GM12875 (cell line): ENCODE data around the gene ANKH.

Source experiments
- H3K4me3 ChIP-seq: one replicate; pipeline ENCODE4 v1.5.1; 2011; ENCODE audit warnings: low read depth, low read length, control low read depth
- CTCF ChIP-seq: IDR thresholded peaks from 2 replicates; pipeline ENCODE4 v1.5.1; 2011; ENCODE audit warnings: low read depth, mild to moderate bottlenecking, control low read depth, inconsistent platforms, low read length, moderate library complexity, borderline replicate concordance; ENCODE audit not compliant: insufficient read depth

ANKH gene

GRCh38 chr5:14745753-14746152 is 125.8 kb downstream of the ANKH start:
- TF ChIP-seq CTCF: no peak
- H3K4me3 ChIP-seq: no peak overlapping the region

DNA sequence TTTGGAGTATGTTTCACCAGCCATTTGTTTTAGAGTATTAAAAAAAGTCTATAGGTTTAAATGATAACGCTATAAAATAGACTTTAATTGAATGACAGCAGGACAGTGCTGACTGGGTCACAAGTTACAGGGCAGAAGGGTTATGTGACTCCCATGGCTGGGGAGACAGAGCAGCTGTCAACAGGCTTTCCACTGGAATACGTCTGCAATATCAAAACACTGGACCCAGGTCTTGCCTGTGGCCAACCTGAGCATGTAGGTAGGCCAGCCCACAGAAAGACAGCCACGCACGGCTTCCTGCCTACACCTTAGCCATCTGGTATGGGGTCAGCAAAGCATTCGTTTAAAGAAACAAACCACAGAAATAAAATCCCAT is 126.4 kb downstream of the ANKH start:
- no peak overlapping the region for H3K4me3 ChIP-seq
- TF ChIP-seq CTCF: no peak

- H3K4me3 ChIP-seq: no peak overlapping the region
- no peak for TF ChIP-seq CTCF
Observed at GRCh38 chr5:14744296-14745187, 127.0 kb downstream of the ANKH start.

DNA sequence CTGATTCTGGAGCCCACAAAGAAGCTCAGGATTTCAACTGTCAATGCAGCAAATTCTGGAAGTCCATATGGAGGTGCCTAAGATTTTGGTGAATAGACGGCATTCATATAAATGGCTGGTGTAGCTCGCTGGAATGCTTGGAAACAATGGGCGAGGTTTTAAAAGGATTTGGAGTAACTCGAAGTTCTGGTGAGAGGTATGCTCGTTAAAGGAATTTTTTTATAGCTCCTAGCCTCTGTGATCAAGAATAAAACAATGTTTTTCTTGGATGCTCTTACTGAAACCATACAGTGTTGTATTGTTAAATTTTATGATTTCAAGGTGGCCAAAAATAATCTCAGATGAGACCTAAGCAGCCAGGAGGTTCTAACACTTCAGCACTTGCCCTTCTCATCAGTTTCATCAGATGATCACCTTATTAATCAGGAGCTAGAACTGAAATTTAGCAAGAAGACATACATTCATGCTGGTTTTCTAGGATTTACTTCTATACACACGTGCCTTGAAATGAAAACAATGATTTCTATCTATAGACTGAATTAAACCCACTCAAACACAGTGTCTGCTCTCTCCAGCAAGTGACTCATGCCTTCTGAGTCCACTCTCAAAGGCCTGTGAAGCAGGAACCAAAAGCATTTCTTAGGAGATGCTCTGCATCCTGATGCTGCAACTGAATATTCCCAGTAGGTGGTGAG is 127.8 kb downstream of the ANKH start:
- no peak overlapping the region for H3K4me3 ChIP-seq
- TF ChIP-seq CTCF: no peak

DNA sequence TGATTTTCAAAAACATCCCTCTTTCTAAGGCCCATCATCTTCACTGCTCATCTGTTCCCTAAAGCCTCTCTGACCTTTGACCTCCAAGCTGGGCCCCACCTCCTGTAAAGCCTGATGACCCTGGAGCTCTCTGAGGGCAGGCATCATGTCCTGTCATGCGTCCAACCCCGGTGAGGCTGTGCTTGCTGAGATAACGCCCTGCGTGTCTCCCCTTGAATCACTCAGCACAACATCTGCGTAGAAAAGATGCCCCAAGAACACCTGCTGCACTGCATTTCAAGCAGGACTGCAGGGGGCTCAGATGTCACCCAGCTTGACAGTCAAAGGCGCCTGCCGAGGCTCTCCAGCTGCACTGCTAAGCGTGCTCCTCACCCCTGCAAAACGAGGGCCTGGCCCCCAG is 129.1 kb downstream of the ANKH start:
- no peak for TF ChIP-seq CTCF

DNA sequence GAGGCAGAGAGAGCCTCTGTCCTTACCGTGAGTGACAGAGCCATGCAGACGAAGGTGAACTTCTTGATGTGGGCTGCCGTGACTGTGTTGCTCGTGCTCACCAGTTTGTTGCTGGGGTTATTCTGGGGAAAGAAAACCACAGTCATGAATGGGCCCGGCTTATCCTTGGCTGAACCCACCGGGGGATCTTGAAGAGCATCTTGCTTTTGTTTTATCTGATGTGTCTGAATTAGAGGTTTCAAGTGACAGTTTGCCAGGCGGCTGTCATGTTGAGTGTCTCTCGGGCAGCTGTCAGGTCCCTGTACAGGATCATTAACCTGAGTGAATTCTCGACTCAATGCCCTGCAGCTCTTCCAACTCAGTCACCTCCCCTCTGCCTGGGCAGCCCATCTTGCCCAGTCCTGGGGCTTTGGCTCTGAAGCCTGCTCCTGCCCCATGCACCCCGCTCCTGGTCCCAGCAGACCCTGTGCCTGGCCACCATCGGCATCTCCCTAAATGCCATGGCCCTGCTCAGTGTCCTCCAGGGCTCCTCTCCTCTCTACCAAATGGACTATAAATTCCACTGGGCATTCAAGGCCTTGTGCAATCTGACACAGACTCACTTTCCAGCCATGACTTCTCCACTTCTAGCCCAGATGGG is 129.7 kb downstream of the ANKH start:
- H3K4me3 ChIP-seq: no peak overlapping the region
- TF ChIP-seq CTCF: no peak

More for the DNA sequence above, 129.1 kb downstream of the ANKH start:
- H3K4me3 ChIP-seq: no peak overlapping the region

DNA sequence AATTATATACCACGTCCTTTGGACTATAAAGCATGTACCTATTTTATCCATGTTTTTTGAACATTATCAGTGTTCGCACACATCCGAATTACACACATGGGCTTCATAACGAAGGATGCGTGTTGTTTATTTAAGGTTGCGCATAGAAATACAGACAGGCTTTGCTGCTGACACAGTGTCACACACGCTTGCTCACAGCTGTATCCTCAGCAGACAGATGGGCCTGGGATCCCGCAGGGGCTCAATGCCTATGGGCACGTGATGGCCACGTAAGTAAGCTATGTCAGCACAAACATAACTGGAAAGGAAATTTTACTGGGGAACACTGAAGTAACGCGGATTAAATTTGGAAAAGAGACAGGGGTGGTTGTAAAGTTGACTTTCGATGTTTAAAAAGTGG is 130.4 kb downstream of the ANKH start:
- no peak for TF ChIP-seq CTCF
- H3K4me3 ChIP-seq: no peak overlapping the region
